Thyroid gland (tissue), 4 donors: ENCODE measurements around the gene HOXA3.

Source experiments
- CTCF ChIP-seq, 6 experiments: fragments of 200-600 bp in 3 of 6; fragments of 450-650 bp in 3 of 6; sonication (generic) in 3 of 6; IDR thresholded peaks; one replicate each; pipeline ENCODE4 v1.5.1; 2016 to 2019; ENCODE audit warnings: antibody characterized with exemption in 6 of 6, mild to moderate bottlenecking in 2 of 6, inconsistent platforms in 1 of 6, moderate library complexity in 1 of 6
- POLR2A ChIP-seq, 2 donors: fragments of 450-650 bp; IDR thresholded peaks; one replicate each; pipeline ENCODE4 v1.6.1; 2017; ENCODE audit warnings: antibody characterized with exemption in 2 of 2, mild to moderate bottlenecking in 2 of 2, moderate library complexity in 1 of 2

- TF ChIP-seq POLR2A (IDR thresholded peaks at IDR 0.05) (no peak), CTCF (IDR thresholded peaks at IDR 0.05) (no peak)
Observed at GRCh38 chr7:27169658-27170425, 17.5 kb upstream of the HOXA3 start.
